GM12878 (cell line): ENCODE measurements around the gene SCAMP4. TPM values are rescaled to one million over a fixed set of nuclear protein-coding genes. Genes with fewer than 3 reads are reported as not detected.

Source experiments
- ATAC-seq: fragments of 200-7000 bp; cut with Tn5 transposase; 3 replicates; pipeline ENCODE4 v1.9.1; 2020; ENCODE audit warnings: mild to moderate bottlenecking, moderate library complexity
- BruUV-seq: library from RNA; stranded (reverse); fragments of 400-500 nt; replicated peaks from 2 replicates; lab custom pipeline; 2021; lab: Mats Ljungman, UMichigan
- CTCF ChIA-PET: fragments of 300-600 bp; sonication (Branson Sonifier 250); formaldehyde crosslinking; extraction: SDS; loops from one replicate; lab custom pipeline; 2021; ENCODE audit warnings: inconsistent platforms; lab: Yijun Ruan, JAX
- POLR2A ChIA-PET: fragments of 350-600 bp; formaldehyde crosslinking; extraction: SDS; loops from one replicate; lab custom pipeline; 2021; ENCODE audit warnings: inconsistent platforms; lab: Charles Lee
- RAD21 ChIA-PET: fragments of 300-600 bp; sonication (Branson Sonifier 250); formaldehyde crosslinking; loops from one replicate; lab custom pipeline; 2023; ENCODE audit warnings: antibody characterized with exemption; ENCODE audit not compliant: unreplicated experiment; lab: Charles Lee
- SMC1A ChIA-PET: fragments of 300-600 bp; sonication (Branson Sonifier 250); formaldehyde crosslinking; loops from one replicate; lab custom pipeline; 2023; ENCODE audit not compliant: unreplicated experiment, uncharacterized antibody; lab: Charles Lee
- DNase-seq: peaks from one replicate; pipeline ENCODE4 v3.0.0-alpha.2; 2011; ENCODE audit warnings: low read depth, low spot score
- FAIRE-seq: peaks from 3 replicates; lab custom pipeline; 2011; peaks lifted over from hg19 to GRCh38; lab: Jason Lieb, UNC
- H2AFZ ChIP-seq: 2 replicates; pipeline ENCODE4 v1.6.0; 2011; ENCODE audit warnings: low read depth, low read length, control low read depth; ENCODE audit not compliant: control insufficient read depth
- H3K27ac ChIP-seq: 2 replicates; pipeline ENCODE4 v1.5.1; 2011; ENCODE audit warnings: control low read depth; ENCODE audit not compliant: control insufficient read depth, insufficient read depth
- H3K27me3 ChIP-seq, 2 experiments: replicated peaks in 1 of 2; 2 replicates each; pipeline versions ENCODE4 v1.6.0 to v1.6.1; 2011; ENCODE audit warnings: low read length in 1 of 2; ENCODE audit not compliant: control insufficient read depth in 2 of 2, insufficient read depth in 2 of 2
- H3K36me3 ChIP-seq, 2 experiments: 2 replicates each; pipeline ENCODE4 v1.5.1; 2011; ENCODE audit warnings: low read length in 1 of 2; ENCODE audit not compliant: control insufficient read depth in 2 of 2, insufficient read depth in 2 of 2
- H3K4me1 ChIP-seq: 2 replicates; pipeline ENCODE4 v1.6.1; 2011; ENCODE audit warnings: mild to moderate bottlenecking, low read length, moderate library complexity, mixed read lengths; ENCODE audit not compliant: control insufficient read depth, insufficient read depth
- H3K4me2 ChIP-seq: 2 replicates; pipeline ENCODE4 v1.6.0; 2011; ENCODE audit warnings: control low read depth; ENCODE audit not compliant: control insufficient read depth, insufficient read depth
- H3K4me3 ChIP-seq: fragments of 200-600 bp; sonication (generic); 2 replicates; pipeline ENCODE4 v1.5.1; 2016
- H3K79me2 ChIP-seq: 2 replicates; pipeline ENCODE4 v1.6.0; 2011; ENCODE audit warnings: low read length; ENCODE audit not compliant: control insufficient read depth, insufficient read depth
- H3K9ac ChIP-seq: 2 replicates; pipeline ENCODE4 v1.8.0; 2011; ENCODE audit warnings: low read length, control low read depth, mixed read lengths; ENCODE audit not compliant: control insufficient read depth, insufficient read depth
- H3K9me3 ChIP-seq: replicated peaks from 3 replicates; pipeline ENCODE4 v1.5.1; 2011; ENCODE audit warnings: mild to moderate bottlenecking, low read length; ENCODE audit not compliant: control insufficient read depth, insufficient read depth
- H4K20me1 ChIP-seq: 2 replicates; pipeline ENCODE4 v1.6.0; 2011; ENCODE audit not compliant: control insufficient read depth, insufficient read depth
- REST ChIP-seq: IDR thresholded peaks from 2 replicates; pipeline ENCODE4 v1.6.1; 2012; ENCODE audit warnings: mild to moderate bottlenecking, low read depth, low read length
- WGBS: methylation state at CpG from one replicate; pipeline ENCODE4 v1.1.6; 2016; ENCODE audit warnings: low lambda C conversion rate; ENCODE audit not compliant: insufficient replicate concordance, insufficient coverage; ENCODE audit errors: missing lambda C conversion rate; 5-methylcytosine and 5-hydroxymethylcytosine counted together
- in situ Hi-C: fragments of 300-500 bp; cut with MboI; formaldehyde crosslinking; loops from 9 replicates; pipeline ENCODE4 v1.14.3; 2018; ENCODE audit warnings: mixed read lengths
- intact Hi-C: fragments of 100-400 bp; cut with micrococcal nuclease; formaldehyde crosslinking; loops from one replicate; pipeline ENCODE4 v1.14.2; 2022; ENCODE audit not compliant: unreplicated experiment
- polyA plus RNA-seq, 11 experiments: library from polyadenylated mRNA; depleted of rRNA in 4 of 11; unstranded in 6 of 11; stranded (reverse) in 5 of 11; fragments of >200 nt; fragmentation: Nextera tagmentation in 4 of 11; fragmentation: Illumina TruSeq in 1 of 11; extraction: Ambion mirVana in 4 of 11; extraction: Trizol in 1 of 11; gene quantifications; 1 replicate in 1 of 11; 2 replicates in 10 of 11; pipeline versions ENCODE4 v1.2.1 to v1.2.3, GENCODE V29; 2011 to 2016; ENCODE audit warnings: inconsistent platforms in 2 of 11, missing spikeins in 2 of 11, low read depth in 1 of 11
- total RNA-seq, 4 experiments: library from RNA; depleted of rRNA in 3 of 4; stranded (reverse); fragments of >200 nt in 3 of 4; fragmentation: Illumina TruSeq in 1 of 4; extraction: Trizol in 1 of 4; gene quantifications; 2 replicates each; pipeline versions ENCODE4 v1.2.1 to v1.2.3, GENCODE V29; 2013 to 2021

SCAMP4 gene
- total and polyA plus RNA-seq, 10 of the 15 experiments (the other 5 are each of a cell fraction or from before 2014, with no cell fraction given), result 0.63 to 34.7 (median 12.8) TPM

- Histone ChIP-seq H3K79me2 (peaks cover 9% of the 10 kb centered on the region), H3K4me1 (no peaks in the 10 kb centered on the region), H4K20me1 (no peaks in the 10 kb centered on the region), H3K27ac (no peak overlapping the region), H3K36me3 (peaks cover 0 to 11% of the 10 kb centered on the region in 2 experiments; a peak in 3 of 4 replicates), H3K4me3 (no peak overlapping the region), H3K9ac (no peak overlapping the region), H3K4me2 (no peak overlapping the region), H3K27me3 (no peaks in the 10 kb centered on the region), H2AFZ (no peak overlapping the region), H3K9me3 (no peaks in the 10 kb centered on the region)
- CTCF ChIA-PET, result no interaction called here
- RAD21 ChIA-PET, result no interaction called here
- FAIRE-seq (no peak), DNase-seq (no peak), ATAC-seq (no peak)
- POLR2A ChIA-PET, result no interaction called here
- intact Hi-C loops (no loop called here), in situ Hi-C loops (no loop called here)
- SMC1A ChIA-PET, result no interaction called here
- WGBS, result 93% methylated on average over 22 of the region's 32 CpGs
- no peak for TF ChIP-seq REST
- BruUV-seq, result no TSS peak
Observed at GRCh38 chr19:1959928-1960589, 54.9 kb downstream of the SCAMP4 start.
